ENCODE measurements around the gene CEACAM21. TPM values are rescaled to one million over a fixed set of nuclear protein-coding genes. Genes with fewer than 3 reads are reported as not detected.

CEACAM21 gene
- polyA plus RNA-seq, 3 donors: 2.1 to 6.4 (median 4.1) TPM

GRCh38 chr19:41610789-41611188, 34.8 kb downstream of the CEACAM21 start:
- Histone ChIP-seq H3K9ac (ENCODE audit: insufficient read depth, low read length, poor library complexity, severe bottlenecking) (no peak overlapping the region), H3K4me2 (replicated peaks; ENCODE audit: extremely low read depth, low read length, poor library complexity, severe bottlenecking) (no peak overlapping the region), H3K4me3 (replicated peaks in 1 of 3; ENCODE audit: low read depth in 2 of 3, low read length in 3 of 3) (no peak overlapping the region), H3K27ac (ENCODE audit: low read depth in 1 of 2, low read length in 2 of 2) (no peak overlapping the region), H3K9me3 (replicated peaks in 1 of 2; ENCODE audit: control insufficient read depth in 1 of 2, insufficient read depth in 1 of 2, low read length in 2 of 2) (no peaks in the 10 kb centered on the region), H3K4me1 (ENCODE audit: control insufficient read depth in 1 of 2, insufficient read depth in 2 of 2, low read length in 2 of 2) (peaks cover 21 to 32% of the 10 kb centered on the region in 2 donors), H3K36me3 (replicated peaks in 1 of 2; ENCODE audit: control insufficient read depth in 1 of 2, insufficient read depth in 2 of 2, low read length in 2 of 2) (no peaks in the 10 kb centered on the region), H2AFZ (ENCODE audit: insufficient read depth, low read depth, low read length, poor library complexity, severe bottlenecking) (no peak overlapping the region), H3K79me2 (ENCODE audit: insufficient read depth, low read length) (no peaks in the 10 kb centered on the region), H3K27me3 (ENCODE audit: control insufficient read depth in 2 of 2, insufficient read depth in 2 of 2, low read length in 2 of 2) (no peaks in the 10 kb centered on the region), H4K20me1 (ENCODE audit: insufficient read depth, low read length) (peaks cover 3% of the 10 kb centered on the region)
- Mint-ChIP-seq H3K36me3 (no peaks in the 10 kb centered on the region), H3K27me3 (ENCODE audit: low read depth in 3 of 3) (peaks cover 5 to 14% (median 5%) of the 10 kb centered on the region in 3 donors), H3K27ac (no peak overlapping the region), H3K4me3 (no peak overlapping the region), H3K4me1 (peaks cover 33% of the 10 kb centered on the region), H3K9me3 (peaks cover 0 to 3% (median 0%) of the 10 kb centered on the region in 7 donors)
- intact Hi-C loops (cut with micrococcal nuclease): no loop called here
- TF ChIP-seq CTCF (IDR thresholded peaks at IDR 0.05): no peak
- DNase-seq: no peak

- Histone ChIP-seq H3K4me3 (replicated peaks in 1 of 3; ENCODE audit: low read depth in 2 of 3, low read length in 3 of 3) (no peak overlapping the region), H3K36me3 (replicated peaks in 1 of 2; ENCODE audit: control insufficient read depth in 1 of 2, insufficient read depth in 2 of 2, low read length in 2 of 2) (no peaks in the 10 kb centered on the region), H3K79me2 (ENCODE audit: insufficient read depth, low read length) (no peaks in the 10 kb centered on the region), H3K27ac (ENCODE audit: low read depth in 1 of 2, low read length in 2 of 2) (no peak overlapping the region), H3K27me3 (ENCODE audit: control insufficient read depth in 2 of 2, insufficient read depth in 2 of 2, low read length in 2 of 2) (no peaks in the 10 kb centered on the region), H3K4me2 (replicated peaks; ENCODE audit: extremely low read depth, low read length, poor library complexity, severe bottlenecking) (no peak overlapping the region), H4K20me1 (ENCODE audit: insufficient read depth, low read length) (peaks cover 18% of the 10 kb centered on the region), H3K4me1 (ENCODE audit: control insufficient read depth in 1 of 2, insufficient read depth in 2 of 2, low read length in 2 of 2) (peaks cover 38 to 48% of the 10 kb centered on the region in 2 donors), H3K9ac (ENCODE audit: insufficient read depth, low read length, poor library complexity, severe bottlenecking) (no peak overlapping the region), H3K9me3 (replicated peaks in 1 of 2; ENCODE audit: control insufficient read depth in 1 of 2, insufficient read depth in 1 of 2, low read length in 2 of 2) (no peaks in the 10 kb centered on the region), H2AFZ (ENCODE audit: insufficient read depth, low read depth, low read length, poor library complexity, severe bottlenecking) (no peak overlapping the region)
- H3K9me3 Mint-ChIP-seq: peaks cover 0 to 3% (median 0%) of the 10 kb centered on the region in 7 donors
- TF ChIP-seq CTCF (IDR thresholded peaks at IDR 0.05): no peak
- 16% methylated on average over 3 of the region's 4 CpGs for WGBS (ENCODE audit: insufficient coverage)
- peaks cover 0 to 6% of the 10 kb centered on the region in 2 donors for H3K36me3 Mint-ChIP-seq
- no peak overlapping the region for H3K4me3 Mint-ChIP-seq
- peaks cover 5 to 10% (median 5%) of the 10 kb centered on the region in 3 donors for H3K27me3 Mint-ChIP-seq (ENCODE audit: low read depth in 3 of 3)
- intact Hi-C loops (cut with micrococcal nuclease): no loop called here
- H3K4me1 Mint-ChIP-seq: peaks cover 50% of the 10 kb centered on the region
- peak; percentile 46 to 77 (median 60) for DNase-seq
- peak overlapping the region in 2 of 7 donors; percentile 21 to 68 for H3K27ac Mint-ChIP-seq
These were observed 36.5 kb downstream of the CEACAM21 start for GRCh38 chr19:41612483-41612882.
